Measurements from ENCODE around the gene GPR26.
"Not testable (repeated sequence)": the region's sequence is repeated elsewhere in the genome, so short reads cannot be mapped to it uniquely, and the experiment has no call there.

Gene GPR26

GRCh38 chr10:123718544-123719060, 52.4 kb downstream of the GPR26 start:
- no peak overlapping the region for H3K4me3 ChIP-seq (ENCODE audit: low read length)
- no peak overlapping the region for H3K9ac ChIP-seq (ENCODE audit: low read depth, low read length)
- no peaks in the 10 kb centered on the region for H3K36me3 ChIP-seq (ENCODE audit: insufficient read depth, low read length)
- H3K4me1 ChIP-seq (ENCODE audit: control insufficient read depth, insufficient read depth, low read length): no peaks in the 10 kb centered on the region
- H3K27me3 ChIP-seq (ENCODE audit: control insufficient read depth, insufficient read depth, low read length): no peaks in the 10 kb centered on the region
- H3K4me2 ChIP-seq (ENCODE audit: low read length): no peak overlapping the region
- H3K9me3 ChIP-seq (replicated peaks; ENCODE audit: low read length): peaks cover 13% of the 10 kb centered on the region

DNA sequence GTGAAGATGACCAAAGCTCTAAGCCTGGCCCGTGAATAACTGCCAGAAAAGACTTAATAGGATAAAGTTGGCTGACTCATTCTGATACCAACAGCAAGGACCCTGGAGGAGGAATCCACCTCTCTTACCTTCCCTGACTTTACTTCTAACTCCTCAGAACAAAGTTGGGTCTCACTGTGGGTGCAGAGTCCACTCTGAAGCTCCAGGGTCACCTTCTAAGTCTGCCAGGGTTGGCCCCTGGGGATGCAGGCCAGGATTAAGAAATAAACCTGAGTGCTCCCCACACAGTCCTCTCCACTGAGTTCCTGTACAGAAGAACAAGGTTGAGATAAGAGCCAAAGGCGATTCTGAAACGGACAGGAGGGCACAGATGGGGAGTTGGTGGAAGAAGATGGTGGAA, 54.4 kb downstream of the GPR26 start:
- no peaks in the 10 kb centered on the region for H3K4me1 ChIP-seq (ENCODE audit: control insufficient read depth, insufficient read depth, low read length)
- peaks cover 15% of the 10 kb centered on the region for H3K9me3 ChIP-seq (replicated peaks; ENCODE audit: low read length)
- no peaks in the 10 kb centered on the region for H3K36me3 ChIP-seq (ENCODE audit: insufficient read depth, low read length)
- no peak overlapping the region for H3K4me3 ChIP-seq (ENCODE audit: low read length)
- H3K4me2 ChIP-seq (ENCODE audit: low read length): no peak overlapping the region
- H3K27me3 ChIP-seq (ENCODE audit: control insufficient read depth, insufficient read depth, low read length): no peaks in the 10 kb centered on the region
- no peak overlapping the region for H3K9ac ChIP-seq (ENCODE audit: low read depth, low read length)

DNA sequence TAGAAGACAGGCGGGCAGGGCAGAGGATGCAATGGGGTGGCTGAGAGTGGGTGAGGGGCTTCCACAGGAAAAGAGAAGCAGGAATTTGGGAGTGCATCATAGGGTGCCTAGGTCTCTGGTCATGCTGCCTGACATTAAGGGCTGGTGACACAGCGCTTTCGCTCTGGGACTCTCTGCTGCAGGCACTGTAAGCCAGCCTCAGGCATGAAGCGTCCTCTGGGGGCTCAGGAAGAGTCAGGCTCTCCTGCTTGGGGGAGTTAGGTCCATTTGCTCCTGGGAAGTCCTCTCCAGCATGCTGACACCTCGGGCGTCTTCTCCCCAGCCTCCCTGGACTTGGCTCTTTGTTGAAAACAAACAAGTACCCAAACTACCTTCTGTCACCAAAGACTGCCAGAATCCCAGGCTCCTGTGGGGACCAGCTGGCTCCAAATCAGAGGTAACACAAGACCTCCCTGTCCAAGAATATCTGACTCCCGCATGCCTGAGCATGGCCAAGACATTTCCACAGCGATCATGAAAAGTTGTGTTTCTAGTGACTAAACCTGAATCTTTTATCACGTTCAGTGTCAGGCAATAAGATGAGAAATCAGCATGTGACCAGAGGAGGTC, 55.4 kb downstream of the GPR26 start:
- no peaks in the 10 kb centered on the region for H3K27me3 ChIP-seq (ENCODE audit: control insufficient read depth, insufficient read depth, low read length)
- no peaks in the 10 kb centered on the region for H3K4me1 ChIP-seq (ENCODE audit: control insufficient read depth, insufficient read depth, low read length)
- H3K4me2 ChIP-seq (ENCODE audit: low read length): no peak overlapping the region
- no peak overlapping the region for H3K9ac ChIP-seq (ENCODE audit: low read depth, low read length)
- H3K4me3 ChIP-seq (ENCODE audit: low read length): no peak overlapping the region
- no peaks in the 10 kb centered on the region for H3K36me3 ChIP-seq (ENCODE audit: insufficient read depth, low read length)
- peaks cover 16% of the 10 kb centered on the region for H3K9me3 ChIP-seq (replicated peaks; ENCODE audit: low read length)

GRCh38 chr10:123722351-123722750, 56.2 kb downstream of the GPR26 start:
- Histone ChIP-seq H3K36me3 (ENCODE audit: insufficient read depth, low read length) (no peaks in the 10 kb centered on the region), H3K27me3 (ENCODE audit: control insufficient read depth, insufficient read depth, low read length) (no peaks in the 10 kb centered on the region), H3K4me1 (ENCODE audit: control insufficient read depth, insufficient read depth, low read length) (no peaks in the 10 kb centered on the region), H3K9ac (ENCODE audit: low read depth, low read length) (no peak overlapping the region), H3K4me2 (ENCODE audit: low read length) (no peak overlapping the region), H3K9me3 (replicated peaks; ENCODE audit: low read length) (peaks cover 14% of the 10 kb centered on the region), H3K4me3 (ENCODE audit: low read length) (no peak overlapping the region)

- no peaks in the 10 kb centered on the region for H3K36me3 ChIP-seq (ENCODE audit: insufficient read depth, low read length)
- no peak overlapping the region for H3K4me3 ChIP-seq (ENCODE audit: low read length)
Observed at GRCh38 chr10:123724747-123725146, 58.6 kb downstream of the GPR26 start.

GRCh38 chr10:123726381-123726780, 60.2 kb downstream of the GPR26 start:
- H3K27me3 ChIP-seq (ENCODE audit: control insufficient read depth, insufficient read depth, low read length): no peaks in the 10 kb centered on the region
- H3K9me3 ChIP-seq (replicated peaks; ENCODE audit: low read length): peaks cover 17% of the 10 kb centered on the region
- H3K4me2 ChIP-seq (ENCODE audit: low read length): no peak overlapping the region
- no peak overlapping the region for H3K9ac ChIP-seq (ENCODE audit: low read depth, low read length)
- H3K4me1 ChIP-seq (ENCODE audit: control insufficient read depth, insufficient read depth, low read length): no peaks in the 10 kb centered on the region
- H3K36me3 ChIP-seq (ENCODE audit: insufficient read depth, low read length): no peaks in the 10 kb centered on the region
- no peak overlapping the region for H3K4me3 ChIP-seq (ENCODE audit: low read length)

More at GRCh38 chr10:123724747-123725146, 58.6 kb downstream of the GPR26 start:
- H3K27me3 ChIP-seq (ENCODE audit: control insufficient read depth, insufficient read depth, low read length): no peaks in the 10 kb centered on the region
- peaks cover 15% of the 10 kb centered on the region for H3K9me3 ChIP-seq (replicated peaks; ENCODE audit: low read length)
- H3K4me1 ChIP-seq (ENCODE audit: control insufficient read depth, insufficient read depth, low read length): no peaks in the 10 kb centered on the region
- no peak overlapping the region for H3K4me2 ChIP-seq (ENCODE audit: low read length)
- no peak overlapping the region for H3K9ac ChIP-seq (ENCODE audit: low read depth, low read length)

DNA sequence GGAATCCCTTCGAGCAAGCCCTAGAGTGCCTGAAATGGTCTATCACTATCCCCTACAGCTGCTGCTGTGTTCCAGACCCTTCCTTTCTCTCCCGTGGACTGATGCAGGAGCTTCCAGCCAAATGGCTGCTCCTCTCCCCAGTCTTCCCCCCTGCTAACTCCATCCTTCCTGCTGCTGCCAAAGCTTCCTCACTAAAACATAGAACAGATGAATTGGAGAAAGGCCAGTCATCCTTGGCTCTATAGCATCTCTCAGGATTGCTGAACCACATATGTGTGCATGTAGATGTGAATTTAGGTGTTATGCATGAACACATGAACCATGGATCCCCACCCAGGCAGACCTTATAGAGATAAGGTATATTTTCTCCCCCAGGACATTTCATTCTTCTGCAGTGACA, 60.7 kb downstream of the GPR26 start:
- no peak overlapping the region for H3K9ac ChIP-seq (ENCODE audit: low read depth, low read length)
- H3K9me3 ChIP-seq (replicated peaks; ENCODE audit: low read length): peaks cover 17% of the 10 kb centered on the region
- H3K27me3 ChIP-seq (ENCODE audit: control insufficient read depth, insufficient read depth, low read length): no peaks in the 10 kb centered on the region
- H3K4me1 ChIP-seq (ENCODE audit: control insufficient read depth, insufficient read depth, low read length): no peaks in the 10 kb centered on the region
- H3K4me3 ChIP-seq (ENCODE audit: low read length): no peak overlapping the region
- no peaks in the 10 kb centered on the region for H3K36me3 ChIP-seq (ENCODE audit: insufficient read depth, low read length)
- no peak overlapping the region for H3K4me2 ChIP-seq (ENCODE audit: low read length)

GRCh38 chr10:123729523-123729922, 63.4 kb downstream of the GPR26 start:
- Histone ChIP-seq H3K9ac (ENCODE audit: low read depth, low read length) (no peak overlapping the region), H3K4me3 (ENCODE audit: low read length) (no peak overlapping the region), H3K36me3 (ENCODE audit: insufficient read depth, low read length) (no peaks in the 10 kb centered on the region), H3K27me3 (ENCODE audit: control insufficient read depth, insufficient read depth, low read length) (no peaks in the 10 kb centered on the region), H3K9me3 (replicated peaks; ENCODE audit: low read length) (peaks cover 11% of the 10 kb centered on the region), H3K4me1 (ENCODE audit: control insufficient read depth, insufficient read depth, low read length) (no peaks in the 10 kb centered on the region), H3K4me2 (ENCODE audit: low read length) (no peak overlapping the region)

DNA sequence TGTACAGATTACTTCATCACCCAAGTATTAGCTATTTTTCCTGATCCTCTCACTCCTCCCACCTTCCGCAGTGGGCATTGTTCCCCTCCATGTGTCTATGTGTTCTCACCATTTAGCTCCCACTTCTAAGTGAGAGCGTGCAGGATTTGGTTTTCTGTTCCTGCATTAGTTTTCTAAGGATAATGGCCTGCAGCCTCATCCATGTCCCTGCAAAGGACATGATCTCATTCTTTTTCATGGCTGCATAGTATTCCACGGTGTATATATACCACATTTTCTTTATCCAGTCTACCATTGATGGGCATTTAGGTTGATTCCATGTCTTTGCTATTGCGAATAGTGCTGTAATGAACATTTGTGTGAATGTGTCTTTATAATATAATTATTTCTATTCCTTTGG, 70.8 kb downstream of the GPR26 start:
- not testable (repeated sequence) for H3K4me2 ChIP-seq (ENCODE audit: low read length); H3K4me1 ChIP-seq (ENCODE audit: control insufficient read depth, insufficient read depth, low read length); H3K9ac ChIP-seq (ENCODE audit: low read depth, low read length); H3K4me3 ChIP-seq (ENCODE audit: low read length); H3K9me3 ChIP-seq (replicated peaks; ENCODE audit: low read length); H3K27me3 ChIP-seq (ENCODE audit: control insufficient read depth, insufficient read depth, low read length); H3K36me3 ChIP-seq (ENCODE audit: insufficient read depth, low read length)

DNA sequence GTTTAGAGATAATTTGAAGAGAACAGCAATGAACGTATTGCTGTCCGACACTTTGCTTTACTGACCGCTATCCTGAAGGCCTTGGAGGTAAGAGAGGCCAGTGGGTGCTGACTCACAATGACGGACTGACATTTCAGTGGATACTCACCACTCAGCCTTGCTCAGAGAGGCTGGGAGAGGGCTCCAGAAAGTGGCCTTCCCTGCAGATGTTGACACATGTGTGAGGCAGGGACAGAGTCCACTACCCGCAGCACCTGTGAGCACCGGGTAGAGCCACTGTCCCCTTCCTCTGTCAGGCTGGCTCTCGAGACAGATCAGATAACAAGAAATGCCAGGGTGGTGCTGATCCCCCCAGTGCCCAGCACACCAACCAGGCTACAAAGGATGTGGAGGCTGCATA, 75.0 kb downstream of the GPR26 start:
- H3K9me3 ChIP-seq (replicated peaks; ENCODE audit: low read length): no peaks in the 10 kb centered on the region
- H3K4me1 ChIP-seq (ENCODE audit: control insufficient read depth, insufficient read depth, low read length): no peaks in the 10 kb centered on the region
- no peak overlapping the region for H3K4me2 ChIP-seq (ENCODE audit: low read length)
- no peaks in the 10 kb centered on the region for H3K27me3 ChIP-seq (ENCODE audit: control insufficient read depth, insufficient read depth, low read length)
- no peak overlapping the region for H3K4me3 ChIP-seq (ENCODE audit: low read length)
- no peaks in the 10 kb centered on the region for H3K36me3 ChIP-seq (ENCODE audit: insufficient read depth, low read length)
- no peak overlapping the region for H3K9ac ChIP-seq (ENCODE audit: low read depth, low read length)

GRCh38 chr10:123741711-123742110, 75.6 kb downstream of the GPR26 start:
- H3K9me3 ChIP-seq (replicated peaks; ENCODE audit: low read length): no peaks in the 10 kb centered on the region
- no peak overlapping the region for H3K4me2 ChIP-seq (ENCODE audit: low read length)
- no peak overlapping the region for H3K9ac ChIP-seq (ENCODE audit: low read depth, low read length)
- H3K36me3 ChIP-seq (ENCODE audit: insufficient read depth, low read length): no peaks in the 10 kb centered on the region
- no peak overlapping the region for H3K4me3 ChIP-seq (ENCODE audit: low read length)
- H3K27me3 ChIP-seq (ENCODE audit: control insufficient read depth, insufficient read depth, low read length): no peaks in the 10 kb centered on the region
- H3K4me1 ChIP-seq (ENCODE audit: control insufficient read depth, insufficient read depth, low read length): no peaks in the 10 kb centered on the region

DNA sequence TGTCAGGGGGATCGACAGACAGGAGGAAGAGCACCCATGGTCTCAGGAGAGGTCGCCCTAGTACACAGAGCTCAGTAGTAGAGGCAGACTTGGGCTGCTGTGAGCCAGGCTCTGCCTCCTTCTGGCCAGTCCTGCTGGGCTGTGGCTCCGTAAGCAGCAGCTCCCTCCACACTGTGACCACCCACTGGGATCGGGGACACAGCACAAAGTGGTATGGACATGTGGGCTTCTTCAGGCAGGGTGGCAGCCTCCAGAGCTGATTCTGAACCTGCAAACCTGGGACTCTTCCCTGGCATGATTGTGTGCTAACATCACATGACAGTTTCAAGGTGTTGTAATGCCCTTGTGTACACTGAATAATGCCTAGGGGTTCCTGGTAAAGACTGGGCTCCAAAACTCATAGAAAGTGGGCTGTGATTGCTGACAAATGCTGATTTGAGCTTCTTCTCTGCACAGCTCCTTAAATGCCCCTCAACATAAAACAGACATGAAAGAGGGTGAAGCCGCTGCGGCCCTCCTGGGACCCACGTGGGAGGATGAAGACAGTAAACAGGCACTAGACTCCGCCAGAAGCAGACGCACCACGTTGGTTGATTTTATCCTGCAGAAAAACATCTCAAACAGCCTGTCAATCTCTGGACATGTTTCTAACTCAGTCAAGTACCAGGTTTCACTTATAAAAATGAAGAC, 76.7 kb downstream of the GPR26 start:
- Histone ChIP-seq H3K27me3 (ENCODE audit: control insufficient read depth, insufficient read depth, low read length) (no peaks in the 10 kb centered on the region), H3K4me3 (ENCODE audit: low read length) (no peak overlapping the region), H3K4me2 (ENCODE audit: low read length) (no peak overlapping the region), H3K9me3 (replicated peaks; ENCODE audit: low read length) (no peaks in the 10 kb centered on the region), H3K36me3 (ENCODE audit: insufficient read depth, low read length) (no peaks in the 10 kb centered on the region), H3K9ac (ENCODE audit: low read depth, low read length) (no peak overlapping the region), H3K4me1 (ENCODE audit: control insufficient read depth, insufficient read depth, low read length) (no peaks in the 10 kb centered on the region)
